ENCODE measurements around the gene ARMC8. TPM values are rescaled to one million over a fixed set of nuclear protein-coding genes. Genes with fewer than 3 reads are reported as not detected.

The ARMC8 gene
- total RNA-seq, 1 donor from 2014 or later: 80.3 TPM

GRCh38 chr3:138284957-138285477 lies 97.9 kb downstream of the ARMC8 start:
- Mint-ChIP-seq H3K36me3 (peaks cover 19% of the 10 kb centered on the region), H3K4me1 (no peaks in the 10 kb centered on the region), H3K27ac (no peak overlapping the region), H3K9me3 (no peaks in the 10 kb centered on the region), H3K27me3 (ENCODE audit: insufficient read depth, low read depth) (peaks cover 3% of the 10 kb centered on the region), H3K4me3 (no peak overlapping the region)
- no peaks in the 10 kb centered on the region for H3K36me3 ChIP-seq
- no peak overlapping the region for H3K4me3 ChIP-seq
- H3K4me1 ChIP-seq: no peaks in the 10 kb centered on the region
- H3K79me2 ChIP-seq (ENCODE audit: low read depth): no peaks in the 10 kb centered on the region
- DNase-seq (ENCODE audit: low spot score): no peak
- H3K27ac ChIP-seq: no peak overlapping the region
- H3K4me2 ChIP-seq: no peak overlapping the region
- H3K27me3 ChIP-seq: no peaks in the 10 kb centered on the region
- no peak for TF ChIP-seq EZH2phosphoT487 (IDR thresholded peaks at IDR 0.05)
- TF ChIP-seq, protein P1, sequence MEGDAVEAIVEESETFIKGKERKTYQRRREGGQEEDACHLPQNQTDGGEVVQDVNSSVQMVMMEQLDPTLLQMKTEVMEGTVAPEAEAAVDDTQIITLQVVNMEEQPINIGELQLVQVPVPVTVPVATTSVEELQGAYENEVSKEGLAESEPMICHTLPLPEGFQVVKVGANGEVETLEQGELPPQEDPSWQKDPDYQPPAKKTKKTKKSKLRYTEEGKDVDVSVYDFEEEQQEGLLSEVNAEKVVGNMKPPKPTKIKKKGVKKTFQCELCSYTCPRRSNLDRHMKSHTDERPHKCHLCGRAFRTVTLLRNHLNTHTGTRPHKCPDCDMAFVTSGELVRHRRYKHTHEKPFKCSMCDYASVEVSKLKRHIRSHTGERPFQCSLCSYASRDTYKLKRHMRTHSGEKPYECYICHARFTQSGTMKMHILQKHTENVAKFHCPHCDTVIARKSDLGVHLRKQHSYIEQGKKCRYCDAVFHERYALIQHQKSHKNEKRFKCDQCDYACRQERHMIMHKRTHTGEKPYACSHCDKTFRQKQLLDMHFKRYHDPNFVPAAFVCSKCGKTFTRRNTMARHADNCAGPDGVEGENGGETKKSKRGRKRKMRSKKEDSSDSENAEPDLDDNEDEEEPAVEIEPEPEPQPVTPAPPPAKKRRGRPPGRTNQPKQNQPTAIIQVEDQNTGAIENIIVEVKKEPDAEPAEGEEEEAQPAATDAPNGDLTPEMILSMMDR (IDR thresholded peaks at IDR 0.05): peak; percentile 15
- no peak overlapping the region for H3K9ac ChIP-seq
- H3F3A ChIP-seq (ENCODE audit: low read depth): no peaks in the 10 kb centered on the region
- H2AFZ ChIP-seq (replicated peaks): no peak overlapping the region
- H4K20me1 ChIP-seq (ENCODE audit: low read depth): no peaks in the 10 kb centered on the region
- H3K9me3 ChIP-seq (ENCODE audit: low read depth): no peaks in the 10 kb centered on the region

- Histone ChIP-seq H3F3A (ENCODE audit: low read depth) (no peaks in the 10 kb centered on the region), H4K20me1 (ENCODE audit: low read depth) (no peaks in the 10 kb centered on the region), H3K79me2 (ENCODE audit: low read depth) (no peaks in the 10 kb centered on the region), H3K27me3 (no peaks in the 10 kb centered on the region), H2AFZ (replicated peaks) (no peak overlapping the region), H3K9ac (no peak overlapping the region), H3K4me2 (no peak overlapping the region), H3K9me3 (ENCODE audit: low read depth) (no peaks in the 10 kb centered on the region), H3K4me3 (no peak overlapping the region), H3K36me3 (no peaks in the 10 kb centered on the region), H3K27ac (no peak overlapping the region), H3K4me1 (no peaks in the 10 kb centered on the region)
- H3K9me3 Mint-ChIP-seq: no peaks in the 10 kb centered on the region
- H3K36me3 Mint-ChIP-seq: peaks cover 29% of the 10 kb centered on the region
- no peak overlapping the region for H3K4me3 Mint-ChIP-seq
- TF ChIP-seq, protein P1 (IDR thresholded peaks at IDR 0.05): no peak
- TF ChIP-seq EZH2 (IDR thresholded peaks at IDR 0.05): no peak
- no peak for TF ChIP-seq EZH2phosphoT487 (IDR thresholded peaks at IDR 0.05)
- no peaks in the 10 kb centered on the region for H3K4me1 Mint-ChIP-seq
- H3K27ac Mint-ChIP-seq: no peak overlapping the region
- peaks cover 7% of the 10 kb centered on the region for H3K27me3 Mint-ChIP-seq (ENCODE audit: insufficient read depth, low read depth)
- DNase-seq (ENCODE audit: low spot score): no peak
These were observed 102.2 kb downstream of the ARMC8 start for GRCh38 chr3:138289260-138289659.

DNA sequence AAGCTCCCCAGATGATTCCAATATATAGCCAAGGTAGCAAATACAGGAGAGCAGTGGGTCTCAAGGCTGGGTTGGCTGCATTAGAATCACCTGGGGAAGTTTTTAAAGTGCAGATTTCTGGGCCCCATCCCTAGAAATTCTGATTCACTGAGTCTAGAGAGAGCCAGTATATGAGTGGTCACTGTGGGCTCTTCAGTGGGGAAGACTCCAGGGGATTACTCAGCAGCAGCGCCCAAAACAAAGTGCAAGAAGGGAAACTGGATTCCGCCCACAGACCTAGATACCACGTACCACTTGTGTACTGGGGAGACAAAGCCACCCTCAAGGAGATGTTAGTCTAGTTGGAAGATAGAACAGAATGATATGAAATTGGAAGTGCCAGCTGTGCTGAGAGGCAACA lies 102.6 kb downstream of the ARMC8 start:
- no peak overlapping the region for H3K27ac Mint-ChIP-seq
- no peaks in the 10 kb centered on the region for H3K4me1 Mint-ChIP-seq
- Histone ChIP-seq H3K79me2 (ENCODE audit: low read depth) (no peaks in the 10 kb centered on the region), H3K36me3 (no peaks in the 10 kb centered on the region), H2AFZ (replicated peaks) (no peak overlapping the region), H3F3A (ENCODE audit: low read depth) (no peaks in the 10 kb centered on the region), H3K9ac (no peak overlapping the region), H3K27me3 (no peaks in the 10 kb centered on the region), H3K27ac (no peak overlapping the region), H4K20me1 (ENCODE audit: low read depth) (no peaks in the 10 kb centered on the region), H3K4me1 (no peaks in the 10 kb centered on the region), H3K9me3 (ENCODE audit: low read depth) (no peaks in the 10 kb centered on the region), H3K4me3 (no peak overlapping the region), H3K4me2 (no peak overlapping the region)
- H3K36me3 Mint-ChIP-seq: peaks cover 29% of the 10 kb centered on the region
- H3K4me3 Mint-ChIP-seq: no peak overlapping the region
- H3K9me3 Mint-ChIP-seq: no peaks in the 10 kb centered on the region
- peaks cover 7% of the 10 kb centered on the region for H3K27me3 Mint-ChIP-seq (ENCODE audit: insufficient read depth, low read depth)
- no peak for DNase-seq (ENCODE audit: low spot score)
- TF ChIP-seq EZH2phosphoT487 (IDR thresholded peaks at IDR 0.05): no peak

DNA sequence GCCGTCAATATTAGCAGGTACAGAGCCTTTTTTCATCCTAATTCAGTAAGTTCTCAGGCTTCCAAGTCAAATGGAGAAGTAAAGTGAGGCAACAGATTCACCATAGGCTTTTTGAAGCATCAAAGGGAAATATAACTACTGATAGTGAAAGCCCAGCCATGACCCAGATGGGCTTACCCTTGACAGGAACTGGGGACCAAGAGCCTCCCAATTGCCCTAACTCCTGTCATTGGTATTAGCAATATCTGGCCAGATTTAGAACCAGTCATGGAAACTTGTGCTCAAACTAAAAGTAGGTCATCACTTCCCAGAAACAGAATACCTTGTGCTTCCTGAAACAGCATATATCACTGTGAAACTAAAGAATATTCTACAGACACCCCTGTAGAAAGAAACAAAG lies 109.5 kb downstream of the ARMC8 start:
- H3K4me1 Mint-ChIP-seq: no peaks in the 10 kb centered on the region
- no peak overlapping the region for H3K4me3 ChIP-seq
- no peak for TF ChIP-seq EZH2 (IDR thresholded peaks at IDR 0.05)
- TF ChIP-seq, protein P1 (IDR thresholded peaks at IDR 0.05): no peak
- TF ChIP-seq EZH2phosphoT487 (IDR thresholded peaks at IDR 0.05): no peak

More for the DNA sequence above, 109.5 kb downstream of the ARMC8 start:
- Histone ChIP-seq H3K36me3 (no peaks in the 10 kb centered on the region), H3F3A (ENCODE audit: low read depth) (no peaks in the 10 kb centered on the region), H3K27me3 (no peaks in the 10 kb centered on the region), H2AFZ (replicated peaks) (no peak overlapping the region), H3K4me2 (no peak overlapping the region), H3K79me2 (ENCODE audit: low read depth) (no peaks in the 10 kb centered on the region), H3K4me1 (no peaks in the 10 kb centered on the region), H3K27ac (no peak overlapping the region), H3K9ac (no peak overlapping the region), H3K9me3 (ENCODE audit: low read depth) (no peaks in the 10 kb centered on the region), H4K20me1 (ENCODE audit: low read depth) (no peaks in the 10 kb centered on the region)
- H3K9me3 Mint-ChIP-seq: no peaks in the 10 kb centered on the region
- H3K27ac Mint-ChIP-seq: no peak overlapping the region
- H3K36me3 Mint-ChIP-seq: peaks cover 14% of the 10 kb centered on the region
- peaks cover 3% of the 10 kb centered on the region for H3K27me3 Mint-ChIP-seq (ENCODE audit: insufficient read depth, low read depth)
- H3K4me3 Mint-ChIP-seq: no peak overlapping the region
- DNase-seq (ENCODE audit: low spot score): no peak

Measured in neural progenitor cell (in vitro differentiated cells).